Measurements from ENCODE around the gene OTULIN.

OTULIN gene

DNA sequence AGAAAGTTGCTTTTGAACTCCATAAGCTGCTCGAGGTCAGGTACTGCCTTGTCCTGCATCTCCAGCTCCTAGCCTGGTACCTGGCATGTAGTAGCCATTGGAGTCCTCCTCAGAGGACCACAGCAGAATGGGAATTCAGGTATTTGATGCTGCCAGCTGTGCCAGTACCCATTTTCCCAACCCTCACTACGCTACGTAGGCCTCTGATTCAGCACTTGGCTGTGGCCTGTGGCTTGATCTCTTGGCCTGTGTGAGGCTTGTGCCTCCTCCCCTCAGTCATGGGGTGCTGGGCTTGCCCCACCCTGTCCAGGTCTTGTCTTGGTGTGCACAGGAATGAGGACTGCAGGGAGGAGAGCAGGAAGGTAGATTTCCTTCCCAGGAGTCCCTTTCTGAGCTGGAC, 11.8 kb downstream of the OTULIN start:
- Mint-ChIP-seq H3K4me1 (peaks cover 70% of the 10 kb centered on the region), H3K9me3 (no peaks in the 10 kb centered on the region), H3K27me3 (no peaks in the 10 kb centered on the region), H3K27ac (peak overlapping the region; percentile 92), H3K4me3 (peak overlapping the region; percentile 65), H3K36me3 (peaks cover 9% of the 10 kb centered on the region)

DNA sequence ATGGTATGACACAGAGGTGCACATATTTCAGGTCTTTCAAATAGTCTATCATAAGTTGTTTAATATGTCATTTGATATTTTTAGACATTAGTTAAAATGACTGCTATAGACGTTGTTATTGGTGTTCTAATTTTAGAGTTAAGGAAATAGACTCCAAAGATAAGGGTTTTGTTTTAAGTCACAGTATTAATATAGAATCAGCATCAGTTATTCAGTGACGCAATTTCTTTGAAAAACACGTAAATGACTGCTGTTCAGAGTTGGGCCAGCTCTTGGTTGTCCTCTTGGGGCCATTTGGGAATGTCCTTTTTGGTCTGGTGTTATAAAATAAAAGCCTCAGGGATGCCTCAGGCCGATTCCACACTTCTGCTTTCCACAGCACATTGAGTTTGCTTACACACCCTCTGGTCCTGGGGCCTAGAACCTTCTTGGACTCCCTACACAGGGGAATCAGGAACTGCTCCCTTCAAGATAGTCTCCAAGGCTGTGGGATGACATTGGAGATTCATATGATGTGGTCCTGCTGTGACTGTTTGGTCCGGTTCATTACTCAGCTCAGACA, 14.3 kb downstream of the OTULIN start:
- H3K27ac Mint-ChIP-seq: peak overlapping the region; percentile 30
- H3K27me3 Mint-ChIP-seq: no peaks in the 10 kb centered on the region
- H3K36me3 Mint-ChIP-seq: peaks cover 7% of the 10 kb centered on the region
- H3K4me1 Mint-ChIP-seq: peaks cover 45% of the 10 kb centered on the region
- no peak overlapping the region for H3K4me3 Mint-ChIP-seq
- H3K9me3 Mint-ChIP-seq: no peaks in the 10 kb centered on the region

DNA sequence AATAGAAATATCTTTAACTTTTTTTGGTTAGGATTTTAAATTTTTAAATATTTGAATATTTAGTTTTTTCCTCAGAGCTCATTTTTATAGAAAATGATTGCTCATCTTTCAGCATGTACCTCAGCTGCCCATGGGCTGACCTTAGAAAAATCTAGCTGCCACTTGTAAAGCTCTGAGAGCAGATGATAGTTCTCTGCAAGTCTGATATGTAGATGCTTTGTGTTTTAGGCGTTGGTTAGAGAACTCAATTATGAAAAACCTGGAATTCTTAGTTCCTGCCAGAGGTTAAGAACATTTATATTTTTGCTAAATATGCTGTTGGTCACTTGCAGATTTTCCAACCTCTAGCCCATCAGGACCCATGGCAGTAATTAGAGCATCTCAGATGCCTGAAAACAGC, 15.1 kb downstream of the OTULIN start:
- Mint-ChIP-seq H3K9me3 (no peaks in the 10 kb centered on the region), H3K4me3 (no peak overlapping the region), H3K4me1 (peaks cover 38% of the 10 kb centered on the region), H3K27ac (no peak overlapping the region), H3K27me3 (no peaks in the 10 kb centered on the region), H3K36me3 (peaks cover 6% of the 10 kb centered on the region)

DNA sequence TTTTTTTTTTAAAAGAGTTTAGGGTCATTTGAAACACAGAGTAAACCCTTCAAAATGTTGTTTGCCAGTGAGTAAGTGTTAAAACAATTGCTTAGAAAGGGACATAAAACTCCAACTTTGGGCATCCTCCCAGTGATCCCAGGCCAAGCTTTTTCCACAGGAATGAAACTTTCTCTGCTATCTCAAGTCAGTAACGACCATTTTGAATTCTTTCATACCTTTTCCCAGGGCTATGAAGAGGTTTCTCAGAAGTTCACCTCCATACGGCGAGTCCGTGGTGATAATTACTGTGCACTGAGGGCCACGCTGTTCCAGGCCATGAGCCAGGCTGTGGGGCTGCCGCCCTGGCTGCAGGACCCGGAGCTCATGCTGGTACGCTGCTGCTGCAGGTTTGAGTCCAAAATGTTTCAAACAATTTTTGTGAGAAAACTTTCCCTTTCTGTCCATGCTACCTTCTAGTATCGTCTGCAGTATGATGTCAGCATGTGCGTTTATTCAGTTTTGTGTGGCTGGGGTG, 16.8 kb downstream of the OTULIN start:
- H3K36me3 Mint-ChIP-seq: peaks cover 7% of the 10 kb centered on the region
- no peak overlapping the region for H3K27ac Mint-ChIP-seq

DNA sequence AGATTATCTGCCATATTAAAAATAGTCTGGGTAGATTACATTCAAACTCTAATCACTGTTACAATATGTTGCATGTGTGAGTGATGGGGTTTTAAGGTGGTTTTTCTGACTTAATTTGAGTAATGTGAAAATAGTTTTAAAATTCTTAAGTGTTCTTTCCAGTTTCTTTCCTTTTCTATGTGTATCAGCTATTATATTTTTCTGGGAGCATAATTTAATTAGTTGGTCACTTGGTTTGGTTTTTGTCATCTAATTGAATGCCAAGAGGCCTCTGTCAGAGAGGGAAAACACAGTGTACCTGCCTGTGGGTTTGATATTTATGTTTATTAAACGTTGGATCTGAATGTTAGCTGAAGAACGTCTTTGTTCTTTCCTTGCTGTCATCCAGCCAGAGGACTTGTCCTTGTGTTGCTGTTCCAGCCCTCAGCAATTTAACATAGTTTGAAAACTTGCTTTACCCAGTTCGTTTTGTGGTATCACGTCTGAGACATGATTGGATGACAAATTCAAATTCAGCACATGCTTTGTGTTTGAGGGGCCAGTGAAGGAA, 19.5 kb downstream of the OTULIN start:
- no peak overlapping the region for H3K4me3 Mint-ChIP-seq
- peaks cover 16% of the 10 kb centered on the region for H3K4me1 Mint-ChIP-seq
- H3K9me3 Mint-ChIP-seq: no peaks in the 10 kb centered on the region
- peaks cover 16% of the 10 kb centered on the region for H3K36me3 Mint-ChIP-seq
- peak overlapping the region; percentile 41 for H3K27ac Mint-ChIP-seq
- H3K27me3 Mint-ChIP-seq: no peaks in the 10 kb centered on the region

More for the DNA sequence above, 16.8 kb downstream of the OTULIN start:
- Mint-ChIP-seq H3K27me3 (no peaks in the 10 kb centered on the region), H3K4me1 (peaks cover 26% of the 10 kb centered on the region), H3K4me3 (no peak overlapping the region), H3K9me3 (no peaks in the 10 kb centered on the region)

DNA sequence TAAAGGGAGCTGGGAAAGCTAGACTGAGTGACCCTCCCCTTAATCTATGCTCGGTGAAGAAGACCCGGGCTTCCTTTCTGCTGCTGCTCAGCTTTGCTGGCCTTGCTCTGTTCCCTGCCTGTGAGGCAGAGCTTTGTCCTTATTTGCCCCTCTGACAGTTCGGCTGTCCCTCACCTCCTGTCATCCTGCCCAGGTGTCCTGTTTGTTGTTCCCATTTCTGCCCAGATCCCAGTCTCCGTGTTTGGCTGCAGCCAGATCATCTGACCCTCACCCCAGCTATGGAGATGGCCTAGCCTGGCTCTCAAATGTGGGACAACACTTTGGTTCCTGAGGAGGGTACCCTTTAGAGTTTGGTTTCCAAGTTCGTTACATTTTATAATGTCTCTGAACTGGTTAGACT, 20.2 kb downstream of the OTULIN start:
- Mint-ChIP-seq H3K4me3 (no peak overlapping the region), H3K27me3 (no peaks in the 10 kb centered on the region), H3K27ac (peak overlapping the region; percentile 84)

DNA sequence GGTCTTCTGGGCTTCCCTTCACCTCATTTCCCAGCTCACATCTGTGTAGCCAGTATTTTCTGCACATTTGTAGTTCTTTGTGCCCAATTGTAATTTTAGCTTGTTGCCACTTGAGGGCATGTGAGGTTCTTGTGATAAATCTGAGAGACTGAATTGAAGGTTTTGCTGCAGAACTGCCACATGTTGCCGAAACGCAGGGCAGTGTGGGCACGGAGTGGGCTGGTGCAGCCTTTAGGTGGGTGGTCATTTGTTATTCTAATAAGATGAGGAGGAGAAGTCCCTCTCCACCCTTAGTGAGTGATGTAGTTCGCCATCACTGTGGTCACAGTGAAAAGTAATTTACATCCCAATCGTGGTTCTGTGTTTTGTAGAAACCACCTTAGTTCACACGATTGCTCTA, 21.2 kb downstream of the OTULIN start:
- H3K9me3 Mint-ChIP-seq: no peaks in the 10 kb centered on the region
- peaks cover 29% of the 10 kb centered on the region for H3K36me3 Mint-ChIP-seq
- H3K27me3 Mint-ChIP-seq: no peaks in the 10 kb centered on the region
- peak overlapping the region; percentile 40 for H3K4me3 Mint-ChIP-seq
- H3K4me1 Mint-ChIP-seq: peaks cover 16% of the 10 kb centered on the region
- H3K27ac Mint-ChIP-seq: no peak overlapping the region

More for the DNA sequence above, 20.2 kb downstream of the OTULIN start:
- Mint-ChIP-seq H3K4me1 (peaks cover 16% of the 10 kb centered on the region), H3K36me3 (peaks cover 19% of the 10 kb centered on the region), H3K9me3 (no peaks in the 10 kb centered on the region)

DNA sequence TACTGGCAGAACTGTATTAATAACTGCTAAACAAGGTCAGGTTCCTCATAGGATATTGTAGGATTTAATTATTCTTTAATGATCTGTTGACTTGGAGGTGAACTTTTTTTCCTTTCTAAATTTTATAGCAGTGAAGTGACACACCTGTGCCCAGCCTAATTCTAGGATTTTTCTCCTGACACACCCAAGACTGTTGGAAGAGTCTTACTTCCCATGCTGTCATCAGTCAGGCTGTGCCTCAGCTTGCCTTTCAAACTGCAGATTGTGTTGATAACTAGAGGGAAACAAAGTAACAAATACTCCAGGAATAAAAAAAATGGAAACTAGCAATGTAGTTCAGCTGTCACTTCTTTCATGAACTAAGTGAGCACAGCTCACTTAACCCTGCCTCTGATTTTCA, 22.0 kb downstream of the OTULIN start:
- Mint-ChIP-seq H3K36me3 (peaks cover 33% of the 10 kb centered on the region), H3K4me3 (no peak overlapping the region), H3K9me3 (no peaks in the 10 kb centered on the region), H3K27ac (no peak overlapping the region), H3K27me3 (no peaks in the 10 kb centered on the region), H3K4me1 (peaks cover 16% of the 10 kb centered on the region)

DNA sequence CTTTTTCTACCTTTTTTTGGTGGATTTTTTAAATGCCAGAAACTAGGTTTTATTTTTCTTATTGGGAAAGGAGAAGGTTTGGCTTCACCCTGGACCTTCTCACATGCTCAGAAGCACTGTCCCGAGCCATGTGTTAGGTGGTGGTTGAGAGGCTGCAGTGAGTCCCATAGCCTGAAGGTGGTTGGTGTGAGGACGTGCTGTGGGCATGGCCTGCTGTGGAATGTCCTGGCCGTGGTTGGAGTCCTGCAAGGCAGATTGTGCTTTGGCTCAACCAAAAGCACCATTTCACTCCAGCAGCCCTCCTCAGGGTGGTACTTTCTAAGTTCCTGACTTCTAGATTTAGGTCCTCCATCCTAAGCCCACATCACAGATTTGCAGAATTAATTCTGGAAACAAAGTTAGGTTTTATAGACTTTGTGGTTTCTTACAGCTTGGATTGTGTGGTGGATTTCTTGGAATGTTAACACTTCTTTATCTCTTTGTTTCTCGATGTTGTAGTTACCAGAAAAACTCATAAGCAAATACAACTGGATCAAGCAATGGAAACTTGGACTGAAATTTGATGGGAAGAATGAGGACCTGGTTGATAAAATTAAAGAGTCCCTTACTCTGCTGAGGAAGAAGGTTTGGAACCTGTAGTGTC, 22.6 kb downstream of the OTULIN start:
- peaks cover 16% of the 10 kb centered on the region for H3K4me1 Mint-ChIP-seq
- no peaks in the 10 kb centered on the region for H3K9me3 Mint-ChIP-seq
- H3K27ac Mint-ChIP-seq: no peak overlapping the region
- H3K4me3 Mint-ChIP-seq: no peak overlapping the region
- H3K27me3 Mint-ChIP-seq: no peaks in the 10 kb centered on the region
- peaks cover 35% of the 10 kb centered on the region for H3K36me3 Mint-ChIP-seq

DNA sequence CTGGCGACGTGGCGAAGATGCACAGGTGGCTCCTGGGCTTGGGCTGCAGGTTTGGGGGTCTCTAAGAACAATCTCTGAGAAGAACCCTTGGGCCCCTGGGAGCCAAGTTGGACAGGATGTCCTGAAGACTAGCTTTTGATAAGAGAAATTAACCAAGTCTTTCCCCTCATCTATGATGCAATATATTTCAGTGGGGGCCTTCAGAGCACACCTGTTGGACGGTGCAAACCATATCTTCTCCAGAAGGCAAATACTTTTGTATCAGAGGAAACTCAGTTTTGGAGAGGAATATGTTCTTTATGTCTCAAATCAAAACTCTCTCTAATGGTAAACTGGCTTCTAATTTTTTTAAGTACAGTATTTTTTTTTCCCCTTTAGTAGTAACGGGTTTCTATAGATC, 28.6 kb downstream of the OTULIN start:
- peaks cover 14% of the 10 kb centered on the region for H3K4me1 Mint-ChIP-seq
- H3K27me3 Mint-ChIP-seq: no peaks in the 10 kb centered on the region
- H3K9me3 Mint-ChIP-seq: no peaks in the 10 kb centered on the region
- H3K4me3 Mint-ChIP-seq: no peak overlapping the region
- H3K36me3 Mint-ChIP-seq: peaks cover 43% of the 10 kb centered on the region
- H3K27ac Mint-ChIP-seq: no peak overlapping the region

DNA sequence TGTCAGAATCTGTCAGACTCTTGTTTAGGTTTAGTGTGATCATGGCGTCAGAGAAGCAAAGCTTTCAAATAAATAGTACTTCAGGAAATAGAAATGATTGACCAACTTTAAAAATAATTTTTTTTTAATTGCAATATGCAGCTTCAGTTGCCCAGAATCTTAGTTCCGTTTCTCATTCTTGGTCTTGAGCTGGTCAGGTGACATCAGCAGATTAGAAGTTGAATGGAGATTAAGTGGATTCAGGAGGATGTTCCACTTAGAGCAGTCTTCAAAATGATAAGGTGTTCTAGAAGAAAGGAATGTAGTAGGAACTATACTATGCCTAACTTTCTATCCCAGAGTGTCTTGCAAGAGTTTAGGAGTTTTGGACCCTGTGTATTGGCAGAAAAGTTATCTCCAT, 30.6 kb downstream of the OTULIN start:
- Mint-ChIP-seq H3K27ac (no peak overlapping the region), H3K4me1 (peaks cover 31% of the 10 kb centered on the region), H3K27me3 (no peaks in the 10 kb centered on the region), H3K36me3 (peaks cover 45% of the 10 kb centered on the region), H3K9me3 (peaks cover 4% of the 10 kb centered on the region), H3K4me3 (no peak overlapping the region)

DNA sequence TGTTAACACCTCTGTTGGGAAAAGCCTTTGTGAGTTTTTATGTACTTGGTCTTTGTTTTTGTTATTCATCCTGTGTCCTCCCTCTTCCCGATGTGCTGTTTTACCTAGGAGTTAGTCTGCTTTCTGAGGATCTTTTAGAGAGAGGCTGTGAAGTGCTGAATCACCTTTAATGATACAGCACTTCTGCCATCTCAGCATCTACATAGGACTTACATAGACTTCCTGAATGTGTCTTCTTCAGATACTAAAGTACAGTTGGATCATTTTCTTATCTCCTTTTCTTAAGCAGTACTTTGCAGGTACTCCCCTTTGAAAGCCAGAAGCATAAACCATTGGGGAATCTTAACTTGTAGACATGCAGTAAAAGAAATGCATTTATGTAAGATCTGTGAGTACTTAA, 31.5 kb downstream of the OTULIN start:
- peaks cover 4% of the 10 kb centered on the region for H3K9me3 Mint-ChIP-seq
- peaks cover 36% of the 10 kb centered on the region for H3K36me3 Mint-ChIP-seq
- H3K4me3 Mint-ChIP-seq: no peak overlapping the region

DNA sequence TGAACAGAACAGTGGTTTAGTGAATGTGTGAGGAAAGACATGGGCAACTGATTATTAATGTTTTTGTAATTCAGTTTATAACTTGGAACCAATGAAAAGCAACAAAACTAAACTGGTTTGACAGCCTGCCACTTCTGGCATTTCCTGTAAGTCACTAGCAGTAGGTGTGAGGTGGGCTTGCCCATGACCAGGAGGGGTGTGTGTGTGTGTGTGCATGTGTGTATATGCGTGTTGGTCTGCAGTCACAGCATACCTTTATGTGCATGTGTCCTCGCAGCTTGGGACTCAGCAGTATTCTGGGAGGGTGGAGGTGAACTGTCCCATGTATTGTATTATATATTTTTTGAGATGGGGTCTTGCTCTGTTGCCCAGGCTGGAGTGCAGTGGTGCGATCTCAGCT, 32.3 kb downstream of the OTULIN start:
- peaks cover 4% of the 10 kb centered on the region for H3K9me3 Mint-ChIP-seq
- H3K4me3 Mint-ChIP-seq: no peak overlapping the region
- peaks cover 36% of the 10 kb centered on the region for H3K36me3 Mint-ChIP-seq
- peaks cover 44% of the 10 kb centered on the region for H3K4me1 Mint-ChIP-seq
- no peak overlapping the region for H3K27ac Mint-ChIP-seq
- no peaks in the 10 kb centered on the region for H3K27me3 Mint-ChIP-seq

More for the DNA sequence above, 31.5 kb downstream of the OTULIN start:
- Mint-ChIP-seq H3K27me3 (no peaks in the 10 kb centered on the region), H3K27ac (peak overlapping the region; percentile 66), H3K4me1 (peaks cover 36% of the 10 kb centered on the region)

DNA sequence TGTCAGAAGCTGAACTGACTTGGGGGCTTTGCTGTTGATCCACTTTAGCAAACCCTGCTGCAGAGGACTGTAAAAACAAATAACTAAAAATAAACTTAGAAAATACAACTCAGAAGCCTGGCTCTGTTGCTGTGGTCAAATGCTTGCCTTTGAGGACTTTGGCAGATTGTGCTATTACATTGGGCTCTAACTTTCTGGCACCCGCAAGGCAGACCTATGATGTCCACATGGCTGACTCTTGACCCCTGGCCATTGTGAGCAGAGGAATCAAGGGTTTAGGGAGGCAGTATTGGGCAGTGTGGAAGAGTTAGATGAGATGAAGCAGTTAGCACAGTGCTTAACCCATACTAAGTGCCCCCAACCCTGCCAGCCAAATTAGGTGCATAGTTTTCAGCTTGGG, 34.0 kb downstream of the OTULIN start:
- peaks cover 35% of the 10 kb centered on the region for H3K36me3 Mint-ChIP-seq
- H3K4me1 Mint-ChIP-seq: peaks cover 61% of the 10 kb centered on the region
- H3K27me3 Mint-ChIP-seq: no peaks in the 10 kb centered on the region
- peak overlapping the region; percentile 17 for H3K27ac Mint-ChIP-seq
- H3K4me3 Mint-ChIP-seq: no peak overlapping the region
- H3K9me3 Mint-ChIP-seq: peaks cover 4% of the 10 kb centered on the region

DNA sequence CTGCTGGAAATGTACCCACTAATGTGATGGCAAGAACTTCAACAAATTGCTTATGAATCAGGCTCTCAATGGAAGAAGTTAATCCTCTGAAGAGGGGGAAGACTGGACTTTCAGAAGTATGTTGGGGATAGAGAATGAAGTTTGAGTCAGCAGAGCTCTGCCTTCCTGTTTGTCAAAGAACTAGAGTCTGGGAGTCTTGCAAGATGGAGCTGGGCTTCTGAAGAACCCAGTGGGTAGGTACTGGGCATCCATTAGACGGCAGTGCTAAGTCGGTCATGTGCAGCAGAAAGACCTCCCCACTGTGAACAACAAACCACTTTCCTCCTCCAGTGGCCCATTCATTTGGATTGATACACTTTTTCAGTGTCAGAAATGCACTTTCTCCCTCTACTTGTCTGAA, 34.6 kb downstream of the OTULIN start:
- no peak overlapping the region for H3K4me3 Mint-ChIP-seq
- peaks cover 39% of the 10 kb centered on the region for H3K36me3 Mint-ChIP-seq
- no peak overlapping the region for H3K27ac Mint-ChIP-seq
- no peaks in the 10 kb centered on the region for H3K27me3 Mint-ChIP-seq
- peaks cover 4% of the 10 kb centered on the region for H3K9me3 Mint-ChIP-seq
- H3K4me1 Mint-ChIP-seq: peaks cover 67% of the 10 kb centered on the region

DNA sequence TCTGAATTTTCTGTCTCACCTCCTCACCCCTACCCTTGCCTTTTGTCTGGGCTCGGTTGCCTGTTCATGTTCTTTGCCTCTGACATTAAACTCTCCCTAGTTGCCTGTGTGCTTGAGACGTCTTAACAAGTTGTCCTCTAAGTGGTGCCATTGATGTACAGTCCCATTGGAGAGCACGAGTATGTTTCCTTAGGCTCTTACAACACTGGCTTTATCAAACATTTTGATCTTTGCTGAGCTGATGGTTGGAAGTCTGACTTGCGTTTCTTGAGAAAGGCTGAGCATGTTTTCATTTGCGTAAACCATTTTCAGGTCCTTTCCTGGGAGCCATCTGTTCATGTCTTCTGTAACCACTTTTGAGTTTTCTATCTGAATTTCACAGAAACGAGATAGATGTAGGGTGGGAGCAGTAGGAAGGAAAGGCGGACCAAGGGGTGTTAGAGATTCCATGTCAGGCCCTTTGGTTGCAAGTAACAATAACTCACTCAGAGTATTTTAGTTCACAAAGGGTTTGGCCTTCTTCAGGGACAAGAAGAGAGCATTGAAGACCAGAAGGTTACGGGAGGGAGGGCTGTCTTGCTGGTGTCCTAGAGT, 35.4 kb downstream of the OTULIN start:
- no peaks in the 10 kb centered on the region for H3K27me3 Mint-ChIP-seq
- H3K4me3 Mint-ChIP-seq: no peak overlapping the region
- peaks cover 43% of the 10 kb centered on the region for H3K36me3 Mint-ChIP-seq
- H3K9me3 Mint-ChIP-seq: peaks cover 4% of the 10 kb centered on the region
- peaks cover 75% of the 10 kb centered on the region for H3K4me1 Mint-ChIP-seq
- peak overlapping the region; percentile 38 for H3K27ac Mint-ChIP-seq

Measured in activated naive CD4-positive, alpha-beta T cell treated with anti-CD3 and anti-CD28 coated beads, Interleukin-2, amount 50 U/mL, for 24 hours (primary cell).